ENCODE data around the gene BCAS3. TPM values are rescaled to one million over a fixed set of nuclear protein-coding genes. Genes with fewer than 3 reads are reported as not detected.
"Not testable (repeated sequence)": the region's sequence is repeated elsewhere in the genome, so short reads cannot be mapped to it uniquely, and the experiment has no call there.

Gene BCAS3
- total RNA-seq, 4 donors from 2014 or later = 18.2 to 60.6 (median 23.4) TPM

- no peaks in the 10 kb centered on the region for H3K36me3 ChIP-seq
- H3K27me3 ChIP-seq = no peaks in the 10 kb centered on the region
- ATAC-seq = no peak
- no peaks in the 10 kb centered on the region for H3K4me1 ChIP-seq
- H3K4me3 ChIP-seq = no peak overlapping the region
- H3K9me3 ChIP-seq = no peaks in the 10 kb centered on the region
- intact Hi-C loops (cut with DNase I; ENCODE audit: low total_unique reads) (no loop called here), in situ Hi-C loops (cut with MboI; ENCODE audit: low sequenced_read_pairs in 4 of 4) (no loop called here)
- no peak overlapping the region for H3K27ac ChIP-seq
- TF ChIP-seq POLR2A (IDR thresholded peaks at IDR 0.05) = no peak
- TF ChIP-seq, protein P1, sequence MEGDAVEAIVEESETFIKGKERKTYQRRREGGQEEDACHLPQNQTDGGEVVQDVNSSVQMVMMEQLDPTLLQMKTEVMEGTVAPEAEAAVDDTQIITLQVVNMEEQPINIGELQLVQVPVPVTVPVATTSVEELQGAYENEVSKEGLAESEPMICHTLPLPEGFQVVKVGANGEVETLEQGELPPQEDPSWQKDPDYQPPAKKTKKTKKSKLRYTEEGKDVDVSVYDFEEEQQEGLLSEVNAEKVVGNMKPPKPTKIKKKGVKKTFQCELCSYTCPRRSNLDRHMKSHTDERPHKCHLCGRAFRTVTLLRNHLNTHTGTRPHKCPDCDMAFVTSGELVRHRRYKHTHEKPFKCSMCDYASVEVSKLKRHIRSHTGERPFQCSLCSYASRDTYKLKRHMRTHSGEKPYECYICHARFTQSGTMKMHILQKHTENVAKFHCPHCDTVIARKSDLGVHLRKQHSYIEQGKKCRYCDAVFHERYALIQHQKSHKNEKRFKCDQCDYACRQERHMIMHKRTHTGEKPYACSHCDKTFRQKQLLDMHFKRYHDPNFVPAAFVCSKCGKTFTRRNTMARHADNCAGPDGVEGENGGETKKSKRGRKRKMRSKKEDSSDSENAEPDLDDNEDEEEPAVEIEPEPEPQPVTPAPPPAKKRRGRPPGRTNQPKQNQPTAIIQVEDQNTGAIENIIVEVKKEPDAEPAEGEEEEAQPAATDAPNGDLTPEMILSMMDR (IDR thresholded peaks at IDR 0.05 in 4 of 5, conservative IDR thresholded peaks at IDR 0.05 in 1 of 5) = no peak
- DNase-seq = no peak
Measured at GRCh38 chr17:60752873-60753577, 75.4 kb downstream of the BCAS3 start.

GRCh38 chr17:60754057-60754604 is 76.5 kb downstream of the BCAS3 start:
- DNase-seq (no peak), ATAC-seq (no peak)
- Histone ChIP-seq H3K27ac (no peak overlapping the region), H3K4me1 (no peaks in the 10 kb centered on the region), H3K9me3 (no peaks in the 10 kb centered on the region), H3K36me3 (no peaks in the 10 kb centered on the region), H3K27me3 (no peaks in the 10 kb centered on the region), H3K4me3 (no peak overlapping the region)
- TF ChIP-seq, protein P1 (IDR thresholded peaks at IDR 0.05 in 4 of 5, conservative IDR thresholded peaks at IDR 0.05 in 1 of 5) = no peak
- no peak for TF ChIP-seq POLR2A (IDR thresholded peaks at IDR 0.05)
- intact Hi-C loops (cut with DNase I; ENCODE audit: low total_unique reads) (no loop called here), in situ Hi-C loops (cut with MboI; ENCODE audit: low sequenced_read_pairs in 4 of 4) (no loop called here)

GRCh38 chr17:60756798-60757197 is 79.1 kb downstream of the BCAS3 start:
- H3K27me3 ChIP-seq; in situ Hi-C loops (cut with MboI; ENCODE audit: low sequenced_read_pairs in 4 of 4); DNase-seq; H3K9me3 ChIP-seq; H3K36me3 ChIP-seq; H3K4me3 ChIP-seq; ATAC-seq; intact Hi-C loops (cut with DNase I; ENCODE audit: low total_unique reads); H3K27ac ChIP-seq; H3K4me1 ChIP-seq: not testable (repeated sequence)

GRCh38 chr17:60757437-60757836 is 79.8 kb downstream of the BCAS3 start:
- no peak for TF ChIP-seq POLR2A (IDR thresholded peaks at IDR 0.05)
- TF ChIP-seq, protein P1 (IDR thresholded peaks at IDR 0.05 in 4 of 5, conservative IDR thresholded peaks at IDR 0.05 in 1 of 5) = no peak
- Histone ChIP-seq H3K27ac (no peak overlapping the region), H3K9me3 (no peaks in the 10 kb centered on the region), H3K36me3 (no peaks in the 10 kb centered on the region), H3K4me1 (no peaks in the 10 kb centered on the region), H3K27me3 (no peaks in the 10 kb centered on the region), H3K4me3 (no peak overlapping the region)
- DNase-seq (no peak), ATAC-seq (no peak)
- in situ Hi-C loops (cut with MboI; ENCODE audit: low sequenced_read_pairs in 4 of 4) = no loop called here
- intact Hi-C loops (cut with DNase I; ENCODE audit: low total_unique reads) = no loop called here

DNA sequence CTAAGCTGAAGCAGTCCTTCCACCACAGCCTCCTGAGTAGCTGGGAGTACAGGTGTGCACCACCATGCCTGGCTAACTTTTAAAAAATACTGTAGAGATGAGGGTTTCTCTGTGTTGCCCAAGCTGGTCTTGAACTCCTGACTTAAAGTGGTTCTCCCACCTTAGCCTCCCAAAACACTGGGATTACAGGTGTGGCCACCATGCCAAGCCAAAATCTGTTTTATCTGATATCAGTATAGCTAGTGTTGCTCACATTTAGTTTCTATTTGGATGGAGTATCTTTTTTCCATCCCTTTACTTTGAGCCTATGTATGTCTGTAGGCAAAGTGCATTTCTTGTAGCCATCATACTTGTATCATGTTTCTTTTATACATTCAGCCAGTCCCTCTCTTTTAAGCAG is 82.1 kb downstream of the BCAS3 start:
- ATAC-seq (no peak), DNase-seq (no peak)
- in situ Hi-C loops (cut with MboI; ENCODE audit: low sequenced_read_pairs in 4 of 4) (loop anchor here in 1 of 4 donors (10.0 kb wide), 1 partner anchor 55 kb away; no protein-coding TSS in a partner anchor), intact Hi-C loops (cut with DNase I; ENCODE audit: low total_unique reads) (no loop called here)
- no peaks in the 10 kb centered on the region for H3K36me3 ChIP-seq
- TF ChIP-seq, protein P1 (IDR thresholded peaks at IDR 0.05 in 4 of 5, conservative IDR thresholded peaks at IDR 0.05 in 1 of 5) = no peak
- TF ChIP-seq POLR2A (IDR thresholded peaks at IDR 0.05) = no peak
- H3K9me3 ChIP-seq = no peaks in the 10 kb centered on the region
- H3K4me3 ChIP-seq = no peak overlapping the region
- H3K27ac ChIP-seq = no peak overlapping the region
- no peaks in the 10 kb centered on the region for H3K27me3 ChIP-seq
- peaks cover 0 to under 1% of the 10 kb centered on the region in 2 donors for H3K4me1 ChIP-seq

GRCh38 chr17:60761301-60761700 is 83.7 kb downstream of the BCAS3 start:
- ATAC-seq; H3K9me3 ChIP-seq; H3K4me3 ChIP-seq; intact Hi-C loops (cut with DNase I; ENCODE audit: low total_unique reads); H3K27ac ChIP-seq; H3K4me1 ChIP-seq; DNase-seq; H3K36me3 ChIP-seq; H3K27me3 ChIP-seq: not testable (repeated sequence)
- in situ Hi-C loops (cut with MboI; ENCODE audit: low sequenced_read_pairs in 4 of 4) = loop anchor here in 1 of 4 donors (10.0 kb wide), 1 partner anchor 56 kb away; no protein-coding TSS in a partner anchor
